Measurements from ENCODE around the gene TM9SF1.
"Not testable (repeated sequence)": the region's sequence is repeated elsewhere in the genome, so short reads cannot be mapped to it uniquely, and the experiment has no call there.

DNA sequence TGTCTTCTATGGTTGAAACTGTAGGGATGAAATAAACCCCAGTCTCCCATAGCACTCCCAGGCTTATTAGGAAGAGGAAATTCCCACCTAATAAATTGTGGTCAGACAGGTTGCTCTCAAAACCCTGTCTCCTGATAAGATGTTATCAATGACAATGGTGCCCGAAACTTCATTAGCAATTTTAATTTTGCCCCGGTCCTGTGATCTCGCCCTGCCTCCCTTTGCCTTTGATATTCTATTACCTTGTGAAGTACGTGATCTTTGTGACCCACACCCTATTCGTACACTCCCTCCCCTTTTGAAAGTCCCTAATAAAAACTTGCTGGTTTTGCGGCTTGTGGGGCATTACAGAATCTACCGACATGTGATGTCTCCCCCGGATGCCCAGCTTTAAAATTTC lies 7.3 kb upstream of the TM9SF1 start:
- not testable (repeated sequence) for TF ChIP-seq POLR2A (IDR thresholded peaks at IDR 0.05; ENCODE audit: insufficient read depth in 1 of 2, low read depth in 2 of 2, low read length in 2 of 2); ZNF138 (CRISPR knock-in tag; IDR thresholded peaks at IDR 0.05; ENCODE audit: low read depth); ZZZ3 (CRISPR knock-in tag; IDR thresholded peaks at IDR 0.05; ENCODE audit: borderline replicate concordance); EP300 (IDR thresholded peaks at IDR 0.05; ENCODE audit: low read depth in 2 of 2, low read length in 2 of 2); EP300 (CRISPR knock-in tag; IDR thresholded peaks at IDR 0.05; ENCODE audit: borderline replicate concordance); MAFK (conservative IDR thresholded peaks at IDR 0.05 in 1 of 2, IDR thresholded peaks at IDR 0.05 in 1 of 2; ENCODE audit: low read length in 2 of 2)
- TF ChIP-seq, protein P1, sequence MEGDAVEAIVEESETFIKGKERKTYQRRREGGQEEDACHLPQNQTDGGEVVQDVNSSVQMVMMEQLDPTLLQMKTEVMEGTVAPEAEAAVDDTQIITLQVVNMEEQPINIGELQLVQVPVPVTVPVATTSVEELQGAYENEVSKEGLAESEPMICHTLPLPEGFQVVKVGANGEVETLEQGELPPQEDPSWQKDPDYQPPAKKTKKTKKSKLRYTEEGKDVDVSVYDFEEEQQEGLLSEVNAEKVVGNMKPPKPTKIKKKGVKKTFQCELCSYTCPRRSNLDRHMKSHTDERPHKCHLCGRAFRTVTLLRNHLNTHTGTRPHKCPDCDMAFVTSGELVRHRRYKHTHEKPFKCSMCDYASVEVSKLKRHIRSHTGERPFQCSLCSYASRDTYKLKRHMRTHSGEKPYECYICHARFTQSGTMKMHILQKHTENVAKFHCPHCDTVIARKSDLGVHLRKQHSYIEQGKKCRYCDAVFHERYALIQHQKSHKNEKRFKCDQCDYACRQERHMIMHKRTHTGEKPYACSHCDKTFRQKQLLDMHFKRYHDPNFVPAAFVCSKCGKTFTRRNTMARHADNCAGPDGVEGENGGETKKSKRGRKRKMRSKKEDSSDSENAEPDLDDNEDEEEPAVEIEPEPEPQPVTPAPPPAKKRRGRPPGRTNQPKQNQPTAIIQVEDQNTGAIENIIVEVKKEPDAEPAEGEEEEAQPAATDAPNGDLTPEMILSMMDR (CRISPR knock-in tag; IDR thresholded peaks at IDR 0.05): not testable (repeated sequence)
- TF ChIP-seq, protein P2, sequence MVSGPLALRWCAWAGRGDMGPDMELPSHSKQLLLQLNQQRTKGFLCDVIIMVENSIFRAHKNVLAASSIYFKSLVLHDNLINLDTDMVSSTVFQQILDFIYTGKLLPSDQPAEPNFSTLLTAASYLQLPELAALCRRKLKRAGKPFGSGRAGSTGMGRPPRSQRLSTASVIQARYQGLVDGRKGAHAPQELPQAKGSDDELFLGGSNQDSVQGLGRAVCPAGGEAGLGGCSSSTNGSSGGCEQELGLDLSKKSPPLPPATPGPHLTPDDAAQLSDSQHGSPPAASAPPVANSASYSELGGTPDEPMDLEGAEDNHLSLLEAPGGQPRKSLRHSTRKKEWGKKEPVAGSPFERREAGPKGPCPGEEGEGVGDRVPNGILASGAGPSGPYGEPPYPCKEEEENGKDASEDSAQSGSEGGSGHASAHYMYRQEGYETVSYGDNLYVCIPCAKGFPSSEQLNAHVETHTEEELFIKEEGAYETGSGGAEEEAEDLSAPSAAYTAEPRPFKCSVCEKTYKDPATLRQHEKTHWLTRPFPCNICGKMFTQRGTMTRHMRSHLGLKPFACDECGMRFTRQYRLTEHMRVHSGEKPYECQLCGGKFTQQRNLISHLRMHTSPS (CRISPR knock-in tag; IDR thresholded peaks at IDR 0.05; ENCODE audit: low read depth): not testable (repeated sequence)
